Ramos (cell line): ENCODE measurements around the gene HES4.

ENCODE experiments used
- in situ Hi-C: fragments of 300-500 bp; cut with MboI; formaldehyde crosslinking; loops from one replicate; pipeline ENCODE4 v1.14.3; 2022; ENCODE audit warnings: low sequenced_read_pairs; ENCODE audit not compliant: unreplicated experiment

HES4 gene

GRCh38 chr1:999725-1000356, at the start of gene HES4:
HES4 (minus strand) TSS chr1:1000097; CDS start chr1:999973, 124 bp downstream.
- in situ Hi-C loops = no loop called here

- in situ Hi-C loops = no loop called here
Observed at GRCh38 chr1:1048765-1049164, 48.9 kb upstream of the HES4 start.

- in situ Hi-C loops = no loop called here
Observed at GRCh38 chr1:1047963-1048362, 48.1 kb upstream of the HES4 start.

GRCh38 chr1:1047407-1047806, 47.5 kb upstream of the HES4 start:
- in situ Hi-C loops = no loop called here

- in situ Hi-C loops = no loop called here
Observed at GRCh38 chr1:1046767-1047166, 46.9 kb upstream of the HES4 start.

- in situ Hi-C loops = no loop called here
Observed at GRCh38 chr1:1046243-1046642, 46.3 kb upstream of the HES4 start.

- in situ Hi-C loops = no loop called here
Observed at GRCh38 chr1:1045129-1045528, 45.2 kb upstream of the HES4 start.

- in situ Hi-C loops = no loop called here
Observed at GRCh38 chr1:1044455-1045078, 44.7 kb upstream of the HES4 start.

- in situ Hi-C loops = no loop called here
Observed at GRCh38 chr1:1043921-1044320, 44.0 kb upstream of the HES4 start.

- in situ Hi-C loops = no loop called here
Observed at GRCh38 chr1:1043411-1043810, 43.5 kb upstream of the HES4 start.

GRCh38 chr1:1042835-1043234, 42.9 kb upstream of the HES4 start:
- in situ Hi-C loops = no loop called here

GRCh38 chr1:1041873-1042272, 42.0 kb upstream of the HES4 start:
- in situ Hi-C loops = no loop called here

- in situ Hi-C loops = no loop called here
Observed at GRCh38 chr1:1041092-1041523, 41.2 kb upstream of the HES4 start.

GRCh38 chr1:1040004-1040991, 40.4 kb upstream of the HES4 start:
- in situ Hi-C loops = no loop called here

GRCh38 chr1:1039145-1039910, 39.4 kb upstream of the HES4 start:
- in situ Hi-C loops = loop anchor here (10.0 kb wide), 1 partner anchor 255 kb away; no protein-coding TSS in a partner anchor

GRCh38 chr1:1038694-1039093, 38.8 kb upstream of the HES4 start:
- in situ Hi-C loops = loop anchor here (10.0 kb wide), 1 partner anchor 256 kb away; no protein-coding TSS in a partner anchor

- in situ Hi-C loops = loop anchor here (10.0 kb wide), 1 partner anchor 257 kb away; no protein-coding TSS in a partner anchor
Observed at GRCh38 chr1:1037366-1038327, 37.8 kb upstream of the HES4 start.

- in situ Hi-C loops = loop anchor here (10.0 kb wide), 1 partner anchor 259 kb away; no protein-coding TSS in a partner anchor
Observed at GRCh38 chr1:1035291-1035943, 35.5 kb upstream of the HES4 start.
